OCI-LY1 (cell line): ENCODE results near the gene GGA2.

Experiments
- EZH2 ChIP-seq: fragments of 200-600 bp; sonication (generic), shearing (Covaris generic); IDR thresholded peaks from 2 replicates; pipeline ENCODE4 v1.8.0; 2017; ENCODE audit warnings: borderline replicate concordance, mixed run types, mild to moderate bottlenecking, antibody characterized with exemption, low read length, moderate library complexity, mixed read lengths
- TF ChIP-seq, protein P1 (sequence below): fragments of 200-600 bp; sonication (generic), shearing (Covaris generic); IDR thresholded peaks from 2 replicates; pipeline ENCODE4 v1.5.1; 2017; ENCODE audit warnings: mild to moderate bottlenecking, antibody characterized with exemption, low read length, moderate library complexity, mixed read lengths

- TF ChIP-seq, protein P1, sequence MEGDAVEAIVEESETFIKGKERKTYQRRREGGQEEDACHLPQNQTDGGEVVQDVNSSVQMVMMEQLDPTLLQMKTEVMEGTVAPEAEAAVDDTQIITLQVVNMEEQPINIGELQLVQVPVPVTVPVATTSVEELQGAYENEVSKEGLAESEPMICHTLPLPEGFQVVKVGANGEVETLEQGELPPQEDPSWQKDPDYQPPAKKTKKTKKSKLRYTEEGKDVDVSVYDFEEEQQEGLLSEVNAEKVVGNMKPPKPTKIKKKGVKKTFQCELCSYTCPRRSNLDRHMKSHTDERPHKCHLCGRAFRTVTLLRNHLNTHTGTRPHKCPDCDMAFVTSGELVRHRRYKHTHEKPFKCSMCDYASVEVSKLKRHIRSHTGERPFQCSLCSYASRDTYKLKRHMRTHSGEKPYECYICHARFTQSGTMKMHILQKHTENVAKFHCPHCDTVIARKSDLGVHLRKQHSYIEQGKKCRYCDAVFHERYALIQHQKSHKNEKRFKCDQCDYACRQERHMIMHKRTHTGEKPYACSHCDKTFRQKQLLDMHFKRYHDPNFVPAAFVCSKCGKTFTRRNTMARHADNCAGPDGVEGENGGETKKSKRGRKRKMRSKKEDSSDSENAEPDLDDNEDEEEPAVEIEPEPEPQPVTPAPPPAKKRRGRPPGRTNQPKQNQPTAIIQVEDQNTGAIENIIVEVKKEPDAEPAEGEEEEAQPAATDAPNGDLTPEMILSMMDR, result no peak
- TF ChIP-seq EZH2, result no peak
Measured at GRCh38 chr16:23497543-23497868, 12.8 kb downstream of the GGA2 start.
